ENCODE data around the gene ENAH. TPM values are rescaled to one million over a fixed set of nuclear protein-coding genes. Genes with fewer than 3 reads are reported as not detected.

The ENAH gene
- total and polyA plus RNA-seq, 2 experiments from 2014 or later: 109 to 184 TPM

GRCh38 chr1:225520587-225521227 lies 132.2 kb downstream of the ENAH start (continued):
- TF ChIP-seq, protein P1, sequence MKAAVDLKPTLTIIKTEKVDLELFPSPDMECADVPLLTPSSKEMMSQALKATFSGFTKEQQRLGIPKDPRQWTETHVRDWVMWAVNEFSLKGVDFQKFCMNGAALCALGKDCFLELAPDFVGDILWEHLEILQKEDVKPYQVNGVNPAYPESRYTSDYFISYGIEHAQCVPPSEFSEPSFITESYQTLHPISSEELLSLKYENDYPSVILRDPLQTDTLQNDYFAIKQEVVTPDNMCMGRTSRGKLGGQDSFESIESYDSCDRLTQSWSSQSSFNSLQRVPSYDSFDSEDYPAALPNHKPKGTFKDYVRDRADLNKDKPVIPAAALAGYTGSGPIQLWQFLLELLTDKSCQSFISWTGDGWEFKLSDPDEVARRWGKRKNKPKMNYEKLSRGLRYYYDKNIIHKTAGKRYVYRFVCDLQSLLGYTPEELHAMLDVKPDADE (IDR thresholded peaks at IDR 0.05): no peak
- no peak for TF ChIP-seq ZNF331 (CRISPR knock-in tag; IDR thresholded peaks at IDR 0.05; ENCODE audit: low read depth)

GRCh38 chr1:225519166-225519863 lies 133.6 kb downstream of the ENAH start:
- H3K9me3 Mint-ChIP-seq: peaks cover 3% of the 10 kb centered on the region; the same call in 2 of the 3 replicates
- TF ChIP-seq, protein P2, sequence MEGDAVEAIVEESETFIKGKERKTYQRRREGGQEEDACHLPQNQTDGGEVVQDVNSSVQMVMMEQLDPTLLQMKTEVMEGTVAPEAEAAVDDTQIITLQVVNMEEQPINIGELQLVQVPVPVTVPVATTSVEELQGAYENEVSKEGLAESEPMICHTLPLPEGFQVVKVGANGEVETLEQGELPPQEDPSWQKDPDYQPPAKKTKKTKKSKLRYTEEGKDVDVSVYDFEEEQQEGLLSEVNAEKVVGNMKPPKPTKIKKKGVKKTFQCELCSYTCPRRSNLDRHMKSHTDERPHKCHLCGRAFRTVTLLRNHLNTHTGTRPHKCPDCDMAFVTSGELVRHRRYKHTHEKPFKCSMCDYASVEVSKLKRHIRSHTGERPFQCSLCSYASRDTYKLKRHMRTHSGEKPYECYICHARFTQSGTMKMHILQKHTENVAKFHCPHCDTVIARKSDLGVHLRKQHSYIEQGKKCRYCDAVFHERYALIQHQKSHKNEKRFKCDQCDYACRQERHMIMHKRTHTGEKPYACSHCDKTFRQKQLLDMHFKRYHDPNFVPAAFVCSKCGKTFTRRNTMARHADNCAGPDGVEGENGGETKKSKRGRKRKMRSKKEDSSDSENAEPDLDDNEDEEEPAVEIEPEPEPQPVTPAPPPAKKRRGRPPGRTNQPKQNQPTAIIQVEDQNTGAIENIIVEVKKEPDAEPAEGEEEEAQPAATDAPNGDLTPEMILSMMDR (conservative IDR thresholded peaks at IDR 0.05; ENCODE audit: low read depth in 2 of 2): 0 out of 4 replicates have a peak, but pooled peaks of 1 of the 2 experiments have one; percentile 0
- TF ChIP-seq JUNB (IDR thresholded peaks at IDR 0.05; ENCODE audit: unreplicated experiment) (no peak), ZNF331 (CRISPR knock-in tag; IDR thresholded peaks at IDR 0.05; ENCODE audit: low read depth) (no peak), EZH2 (IDR thresholded peaks at IDR 0.05; ENCODE audit: low read depth, unreplicated experiment) (no peak), NANOG (IDR thresholded peaks at IDR 0.05; ENCODE audit: borderline replicate concordance) (0 out of 2 replicates have a peak, but pooled peaks have one; percentile 8), ZNF462 (CRISPR knock-in tag; IDR thresholded peaks at IDR 0.05) (no peak), CREB1 (CRISPR knock-in tag; IDR thresholded peaks at IDR 0.05; ENCODE audit: low read depth) (peak; percentile 39; the same call in 1 of the 2 replicates), POLR2AphosphoS5 (IDR thresholded peaks at IDR 0.05; ENCODE audit: low read depth) (no peak), REST (IDR thresholded peaks at IDR 0.05; ENCODE audit: unreplicated experiment) (peak; percentile 3)

More at GRCh38 chr1:225519166-225519863, 133.6 kb downstream of the ENAH start:
- peak overlapping the region; percentile 68 for H3K27ac ChIP-seq (ENCODE audit: low read depth)
- H3K36me3 ChIP-seq (ENCODE audit: insufficient read depth): no peaks in the 10 kb centered on the region
- H3F3A ChIP-seq (replicated peaks; ENCODE audit: low read depth): 0 out of 2 replicates have a peak, but pooled peaks cover 5% of the 10 kb centered on the region
- peaks cover 6% of the 10 kb centered on the region for H4K20me1 ChIP-seq (replicated peaks; ENCODE audit: insufficient read depth)
- peaks cover 60% of the 10 kb centered on the region for H3K4me1 ChIP-seq (ENCODE audit: insufficient read depth)
- Mint-ChIP-seq H3K4me1 (peaks cover 55% of the 10 kb centered on the region), H3K27ac (peak overlapping the region; percentile 92), H3K36me3 (ENCODE audit: low read depth) (peaks cover 36% of the 10 kb centered on the region), H3K4me3 (peak overlapping the region; percentile 48), H3K27me3 (ENCODE audit: insufficient read depth, low read depth, poor library complexity) (peaks cover 9% of the 10 kb centered on the region)
- no peaks in the 10 kb centered on the region for H3K9me2 ChIP-seq (ENCODE audit: insufficient read depth)
- H3K4me2 ChIP-seq: peak overlapping the region; percentile 64
- no peaks in the 10 kb centered on the region for H3K27me3 ChIP-seq (ENCODE audit: insufficient read depth)
- H3K79me2 ChIP-seq (replicated peaks; ENCODE audit: insufficient read depth): peaks cover 82% of the 10 kb centered on the region
- ATAC-seq (peak; percentile 80), DNase-seq (ENCODE audit: low spot score) (peak; percentile 83)
- no peak overlapping the region for H2AFZ ChIP-seq
- H3K4me3 ChIP-seq: no peak overlapping the region
